Ishikawa (cell line): ENCODE measurements around the gene RFTN1.

ENCODE experiments used
- CEBPB ChIP-seq: IDR thresholded peaks from 2 replicates; pipeline ENCODE4 v1.6.1; 2012
- CREB1 ChIP-seq: IDR thresholded peaks from 2 replicates; pipeline ENCODE4 v1.6.1; 2012; ENCODE audit warnings: low read depth
- EGR1 ChIP-seq: IDR thresholded peaks from 2 replicates; pipeline ENCODE4 v1.6.1; 2012
- EP300 ChIP-seq: IDR thresholded peaks from 2 replicates; pipeline ENCODE4 v1.6.1; 2012; ENCODE audit warnings: borderline replicate concordance
- FOXM1 ChIP-seq: IDR thresholded peaks from 2 replicates; pipeline ENCODE4 v1.6.1; 2012; ENCODE audit warnings: low read depth, borderline replicate concordance
- NFIC ChIP-seq: IDR thresholded peaks from 2 replicates; pipeline ENCODE4 v1.6.1; 2012
- RAD21 ChIP-seq: IDR thresholded peaks from 2 replicates; pipeline ENCODE4 v1.6.1; 2012; ENCODE audit warnings: low read depth
- REST ChIP-seq: IDR thresholded peaks from 2 replicates; pipeline ENCODE4 v1.6.1; 2012; ENCODE audit warnings: low read depth, mild to moderate bottlenecking
- TAF1 ChIP-seq: IDR thresholded peaks from 2 replicates; pipeline ENCODE4 v1.6.1; 2012; ENCODE audit warnings: low read depth, mild to moderate bottlenecking
- TCF12 ChIP-seq: IDR thresholded peaks from 2 replicates; pipeline ENCODE4 v1.6.1; 2012; ENCODE audit warnings: low read depth
- TEAD4 ChIP-seq: IDR thresholded peaks from 2 replicates; pipeline ENCODE4 v1.6.1; 2012
- YY1 ChIP-seq: IDR thresholded peaks from 2 replicates; pipeline ENCODE4 v1.6.1; 2012; ENCODE audit warnings: low read depth
- ZBTB7A ChIP-seq: IDR thresholded peaks from 2 replicates; pipeline ENCODE4 v1.6.1; 2012; ENCODE audit warnings: low read depth
- TF ChIP-seq, protein P1 (sequence below): IDR thresholded peaks from 2 replicates; pipeline ENCODE4 v1.6.1; 2012
- TF ChIP-seq, protein P2 (sequence below): IDR thresholded peaks from 2 replicates; pipeline ENCODE4 v1.6.1; 2012

The RFTN1 gene

GRCh38 chr3:16474216-16474615 lies 39.3 kb downstream of the RFTN1 start:
- no peak for TF ChIP-seq TAF1
- TF ChIP-seq FOXM1, result no peak
- TF ChIP-seq NFIC, result no peak
- no peak for TF ChIP-seq CREB1
- no peak for TF ChIP-seq TCF12
- TF ChIP-seq TEAD4, result no peak
- no peak for TF ChIP-seq EGR1
- TF ChIP-seq YY1, result no peak
- no peak for TF ChIP-seq REST
- TF ChIP-seq EP300, result no peak

GRCh38 chr3:16472593-16472992 lies 40.9 kb downstream of the RFTN1 start:
- TF ChIP-seq ZBTB7A (no peak), TAF1 (no peak), RAD21 (no peak), NFIC (no peak), FOXM1 (no peak), CEBPB (no peak), YY1 (no peak), CREB1 (no peak), TCF12 (no peak), EGR1 (no peak), REST (no peak), TEAD4 (no peak)
- TF ChIP-seq, protein P1, sequence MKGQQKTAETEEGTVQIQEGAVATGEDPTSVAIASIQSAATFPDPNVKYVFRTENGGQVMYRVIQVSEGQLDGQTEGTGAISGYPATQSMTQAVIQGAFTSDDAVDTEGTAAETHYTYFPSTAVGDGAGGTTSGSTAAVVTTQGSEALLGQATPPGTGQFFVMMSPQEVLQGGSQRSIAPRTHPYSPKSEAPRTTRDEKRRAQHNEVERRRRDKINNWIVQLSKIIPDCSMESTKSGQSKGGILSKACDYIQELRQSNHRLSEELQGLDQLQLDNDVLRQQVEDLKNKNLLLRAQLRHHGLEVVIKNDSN, result no peak
- TF ChIP-seq, protein P2, sequence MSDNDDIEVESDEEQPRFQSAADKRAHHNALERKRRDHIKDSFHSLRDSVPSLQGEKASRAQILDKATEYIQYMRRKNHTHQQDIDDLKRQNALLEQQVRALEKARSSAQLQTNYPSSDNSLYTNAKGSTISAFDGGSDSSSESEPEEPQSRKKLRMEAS, result no peak

DNA sequence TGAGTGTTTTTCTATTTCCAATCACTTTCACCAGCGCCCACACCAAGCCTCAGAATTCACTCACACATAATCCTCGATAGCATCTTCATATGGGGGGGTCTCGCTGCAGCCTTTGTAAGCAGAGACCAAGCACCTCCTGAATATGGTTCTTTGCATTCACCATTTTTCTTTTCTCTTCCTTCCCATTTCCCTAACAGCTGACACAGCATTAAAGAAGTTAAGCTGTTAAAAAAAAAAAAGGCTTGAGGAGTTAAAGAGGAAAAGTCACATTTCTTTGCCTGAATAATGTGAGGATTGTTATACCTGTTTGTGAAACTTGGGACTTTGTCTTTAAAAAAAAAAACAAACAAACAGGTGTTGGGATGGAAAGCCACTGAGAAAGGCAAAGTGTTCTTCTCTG lies 41.6 kb downstream of the RFTN1 start:
- TF ChIP-seq EGR1, result no peak
- TF ChIP-seq, protein P1, result no peak
- no peak for TF ChIP-seq EP300
- TF ChIP-seq CEBPB, result no peak
- TF ChIP-seq, protein P2, result no peak
- no peak for TF ChIP-seq CREB1
- TF ChIP-seq REST, result no peak
- TF ChIP-seq ZBTB7A, result no peak
- no peak for TF ChIP-seq TEAD4
- no peak for TF ChIP-seq NFIC
- no peak for TF ChIP-seq RAD21
- no peak for TF ChIP-seq TAF1
- TF ChIP-seq YY1, result no peak
- TF ChIP-seq FOXM1, result no peak
- no peak for TF ChIP-seq TCF12

GRCh38 chr3:16470590-16470989 lies 42.9 kb downstream of the RFTN1 start:
- TF ChIP-seq ZBTB7A (no peak), REST (no peak), CREB1 (no peak)
- TF ChIP-seq, protein P1, result no peak
- TF ChIP-seq, protein P2, result no peak
